Measurements from ENCODE around the gene NUDT8.
"Not testable (repeated sequence)": the region's sequence is repeated elsewhere in the genome, so short reads cannot be mapped to it uniquely, and the experiment has no call there.

The NUDT8 gene

GRCh38 chr11:67627441-67627811 lies 2.3 kb downstream of the NUDT8 start:
- DNase-seq: no peak

- DNase-seq: no peak
Observed at GRCh38 chr11:67626970-67627369, 2.8 kb downstream of the NUDT8 start.

GRCh38 chr11:67626131-67626833 lies 3.5 kb downstream of the NUDT8 start:
- not testable (repeated sequence) for DNase-seq

GRCh38 chr11:67623795-67624194 lies 5.9 kb downstream of the NUDT8 start:
- not testable (repeated sequence) for DNase-seq

- DNase-seq: not testable (repeated sequence)
Observed at GRCh38 chr11:67622905-67623304, 6.8 kb downstream of the NUDT8 start.

GRCh38 chr11:67621928-67622327 lies 7.8 kb downstream of the NUDT8 start:
- not testable (repeated sequence) for DNase-seq

- DNase-seq: not testable (repeated sequence)
Observed at GRCh38 chr11:67620621-67621020, 9.1 kb downstream of the NUDT8 start.

- not testable (repeated sequence) for DNase-seq
Observed at GRCh38 chr11:67619683-67620618, 9.8 kb downstream of the NUDT8 start.

- not testable (repeated sequence) for DNase-seq
Observed at GRCh38 chr11:67618901-67619659, 10.7 kb downstream of the NUDT8 start.

- DNase-seq: no peak
Observed at GRCh38 chr11:67617243-67617953, 12.3 kb downstream of the NUDT8 start.

- no peak for DNase-seq
Observed at GRCh38 chr11:67616431-67617242, 13.1 kb downstream of the NUDT8 start.

- DNase-seq: no peak
Observed at GRCh38 chr11:67615728-67616430, 13.9 kb downstream of the NUDT8 start.

- DNase-seq: no peak
Observed at GRCh38 chr11:67614730-67615714, 14.7 kb downstream of the NUDT8 start.

- DNase-seq: no peak
Observed at GRCh38 chr11:67613960-67614715, 15.6 kb downstream of the NUDT8 start.

- no peak for DNase-seq
Observed at GRCh38 chr11:67613313-67613959, 16.3 kb downstream of the NUDT8 start.

GRCh38 chr11:67612751-67613150 lies 17.0 kb downstream of the NUDT8 start:
- no peak for DNase-seq

GRCh38 chr11:67611704-67612587 lies 17.8 kb downstream of the NUDT8 start:
- DNase-seq: no peak

All from amniotic stem cell (primary cell).